GM21717 (cell line): ENCODE data around the gene SEPTIN3.

Experiments used
- ATAC-seq: cut with Tn5 transposase; IDR thresholded peaks from one replicate; pipeline ENCODE4 v1.9.1; 2021; ENCODE audit warnings: mild to moderate bottlenecking, moderate library complexity; ENCODE audit not compliant: unreplicated experiment

The SEPTIN3 gene

GRCh38 chr22:41969110-41969646 lies at the start of gene SEPTIN3:
TSS of gene SEPTIN3 (plus strand) at chr22:41969443. CDS start at chr22:41971493, 2,050 bp downstream.
- no peak for ATAC-seq

GRCh38 chr22:41920271-41920976 lies 48.8 kb upstream of the SEPTIN3 start:
- ATAC-seq: peak; percentile 24

GRCh38 chr22:41922328-41922727 lies 46.9 kb upstream of the SEPTIN3 start:
- ATAC-seq: no peak

- ATAC-seq: no peak
Measured at GRCh38 chr22:41922940-41923594, 46.2 kb upstream of the SEPTIN3 start.

GRCh38 chr22:41923595-41924276 lies 45.5 kb upstream of the SEPTIN3 start:
- no peak for ATAC-seq

- ATAC-seq: no peak
Measured at GRCh38 chr22:41925783-41926460, 43.3 kb upstream of the SEPTIN3 start.

GRCh38 chr22:41927813-41928212 lies 41.4 kb upstream of the SEPTIN3 start:
- ATAC-seq: no peak

- no peak for ATAC-seq
Measured at GRCh38 chr22:41928593-41929417, 40.4 kb upstream of the SEPTIN3 start.

- ATAC-seq: no peak
Measured at GRCh38 chr22:41929418-41929810, 39.8 kb upstream of the SEPTIN3 start.

GRCh38 chr22:41931701-41932269 lies 37.5 kb upstream of the SEPTIN3 start:
- ATAC-seq: no peak

- no peak for ATAC-seq
Measured at GRCh38 chr22:41932353-41932752, 36.9 kb upstream of the SEPTIN3 start.

- ATAC-seq: no peak
Measured at GRCh38 chr22:41933411-41934177, 35.6 kb upstream of the SEPTIN3 start.

GRCh38 chr22:41934284-41935014 lies 34.8 kb upstream of the SEPTIN3 start:
- ATAC-seq: no peak

- ATAC-seq: no peak
Measured at GRCh38 chr22:41935015-41935351, 34.3 kb upstream of the SEPTIN3 start.

- ATAC-seq: no peak
Measured at GRCh38 chr22:41935509-41935908, 33.7 kb upstream of the SEPTIN3 start.

- ATAC-seq: no peak
Measured at GRCh38 chr22:41936894-41937169, 32.4 kb upstream of the SEPTIN3 start.

GRCh38 chr22:41939981-41940831 lies 29.0 kb upstream of the SEPTIN3 start:
- ATAC-seq: peak; percentile 49
